Suprapubic skin (tissue), 3 donors: ENCODE measurements around the gene TTC12.

ENCODE experiments used
- CTCF ChIP-seq, 2 donors: fragments of 200-600 bp in 1 of 2; fragments of 450-650 bp in 1 of 2; sonication (generic) in 1 of 2; IDR thresholded peaks; one replicate each; pipeline ENCODE4 v1.5.1; 2016 to 2019; ENCODE audit warnings: antibody characterized with exemption in 2 of 2, mild to moderate bottlenecking in 1 of 2, moderate library complexity in 1 of 2
- EP300 ChIP-seq: sonication (generic); formaldehyde crosslinking; IDR thresholded peaks from one replicate; pipeline ENCODE4 v1.6.1; 2017; ENCODE audit warnings: antibody characterized with exemption

GRCh38 chr11:113408887-113409286 lies 94.5 kb downstream of the TTC12 start:
- no peak for TF ChIP-seq CTCF (IDR thresholded peaks at IDR 0.05)
- TF ChIP-seq EP300, result no peak
